ENCODE measurements around the gene ZBTB48. TPM values are rescaled to one million over a fixed set of nuclear protein-coding genes. Genes with fewer than 3 reads are reported as not detected.

The ZBTB48 gene
- total RNA-seq, 1 donor from 2014 or later: 20.0 TPM

- H3K79me2 ChIP-seq (ENCODE audit: insufficient read depth, low read length): peaks cover 52% of the 10 kb centered on the region
Measured at GRCh38 chr1:6613361-6614018, 33.7 kb downstream of the ZBTB48 start, which contains the start of gene PHF13. Gene PHF13, plus strand, starts transcription at chr1:6613731. Its CDS starts 336 bp downstream, at chr1:6614067.

GRCh38 chr1:6614019-6614928 lies 34.5 kb downstream of the ZBTB48 start:
- H2AFZ ChIP-seq (ENCODE audit: low read depth, low read length): no peak overlapping the region
- Mint-ChIP-seq H3K27me3 (ENCODE audit: low read depth, unreplicated experiment) (no peaks in the 10 kb centered on the region), H3K36me3 (ENCODE audit: low read depth, unreplicated experiment) (peaks cover 7% of the 10 kb centered on the region), H3K4me3 (ENCODE audit: unreplicated experiment) (peak overlapping the region; percentile 82), H3K27ac (ENCODE audit: unreplicated experiment) (no peak overlapping the region), H3K9me3 (ENCODE audit: unreplicated experiment) (no peaks in the 10 kb centered on the region), H3K4me1 (ENCODE audit: low read depth, unreplicated experiment) (peaks cover 9% of the 10 kb centered on the region)
- peaks cover 5% of the 10 kb centered on the region for H3K4me1 ChIP-seq (ENCODE audit: insufficient read depth, low read length)
- DNase-seq (ENCODE audit: low read depth): no peak
- H3K4me2 ChIP-seq (ENCODE audit: low read length): peak overlapping the region; percentile 81
- no peaks in the 10 kb centered on the region for H3K9me3 ChIP-seq (ENCODE audit: insufficient read depth, low read depth, low read length)
- TF ChIP-seq CTCF (IDR thresholded peaks at IDR 0.05; ENCODE audit: insufficient read depth, low read depth, low read length) (no peak), EZH2 (IDR thresholded peaks at IDR 0.05; ENCODE audit: insufficient read depth, low read length) (no peak)
- H4K20me1 ChIP-seq (ENCODE audit: insufficient read depth, low read length): peaks cover 39% of the 10 kb centered on the region
- H3K4me3 ChIP-seq (ENCODE audit: insufficient read depth, low read depth, low read length): peak overlapping the region; percentile 70
- peaks cover 58% of the 10 kb centered on the region for H3K79me2 ChIP-seq (ENCODE audit: insufficient read depth, low read length)
- no peak for FAIRE-seq
- H3K27me3 ChIP-seq (ENCODE audit: insufficient read depth, low read length): no peaks in the 10 kb centered on the region
- peak overlapping the region; percentile 58 for H3K27ac ChIP-seq (ENCODE audit: low read depth, low read length)
- peaks cover 3% of the 10 kb centered on the region for H3K36me3 ChIP-seq (ENCODE audit: insufficient read depth, low read length)
- peak overlapping the region; percentile 81 for H3K9ac ChIP-seq (ENCODE audit: low read length)

More at GRCh38 chr1:6613361-6614018, 33.7 kb downstream of the ZBTB48 start, which contains the start of gene PHF13:
- Histone ChIP-seq H3K9me3 (ENCODE audit: insufficient read depth, low read depth, low read length) (no peaks in the 10 kb centered on the region), H3K9ac (ENCODE audit: low read length) (peak within 1 kb of the TSS; percentile 85), H3K36me3 (ENCODE audit: insufficient read depth, low read length) (peaks cover 3% of the 10 kb centered on the region), H3K4me3 (ENCODE audit: insufficient read depth, low read depth, low read length) (peak within 1 kb of the TSS; percentile 81), H3K4me1 (ENCODE audit: insufficient read depth, low read length) (peaks cover 5% of the 10 kb centered on the region), H3K4me2 (ENCODE audit: low read length) (peak within 1 kb of the TSS; percentile 89), H4K20me1 (ENCODE audit: insufficient read depth, low read length) (peaks cover 31% of the 10 kb centered on the region), H3K27ac (ENCODE audit: low read depth, low read length) (peak within 1 kb of the TSS; percentile 64), H2AFZ (ENCODE audit: low read depth, low read length) (peak within 1 kb of the TSS; percentile 71), H3K27me3 (ENCODE audit: insufficient read depth, low read length) (no peaks in the 10 kb centered on the region)
- Mint-ChIP-seq H3K36me3 (ENCODE audit: low read depth, unreplicated experiment) (peaks cover 5% of the 10 kb centered on the region), H3K4me1 (ENCODE audit: low read depth, unreplicated experiment) (peaks cover 9% of the 10 kb centered on the region), H3K27ac (ENCODE audit: unreplicated experiment) (peak within 1 kb of the TSS; percentile 97), H3K4me3 (ENCODE audit: unreplicated experiment) (peak within 1 kb of the TSS; percentile 99), H3K27me3 (ENCODE audit: low read depth, unreplicated experiment) (no peaks in the 10 kb centered on the region), H3K9me3 (ENCODE audit: unreplicated experiment) (no peaks in the 10 kb centered on the region)
- DNase-seq (ENCODE audit: low read depth) (peak; percentile 95), FAIRE-seq (no peak)
- TF ChIP-seq EZH2 (IDR thresholded peaks at IDR 0.05; ENCODE audit: insufficient read depth, low read length): no peak
- no peak for TF ChIP-seq CTCF (IDR thresholded peaks at IDR 0.05; ENCODE audit: insufficient read depth, low read depth, low read length)

All from astrocyte (in vitro differentiated cells and primary cell).